Glutamatergic neuron (in vitro differentiated cells): ENCODE results near the gene KCNB1. TPM values are rescaled to one million over a fixed set of nuclear protein-coding genes. Genes with fewer than 3 reads are reported as not detected.

ENCODE experiments used
- DNase-seq: peaks from one replicate; pipeline ENCODE4 v3.0.0; 2022
- H3K27ac Mint-ChIP-seq: one replicate; pipeline ENCODE4 v1.8.0; 2020; ENCODE audit warnings: mild to moderate bottlenecking, mixed read lengths, inconsistent platforms; ENCODE audit not compliant: unreplicated experiment
- H3K27me3 Mint-ChIP-seq: one replicate; pipeline ENCODE4 v1.8.0; 2020; ENCODE audit warnings: mild to moderate bottlenecking, moderate library complexity, mixed read lengths, inconsistent platforms; ENCODE audit not compliant: unreplicated experiment
- H3K36me3 Mint-ChIP-seq: one replicate; pipeline ENCODE4 v1.8.0; 2020; ENCODE audit warnings: mild to moderate bottlenecking, mixed read lengths, inconsistent platforms; ENCODE audit not compliant: unreplicated experiment
- H3K4me1 Mint-ChIP-seq: one replicate; pipeline ENCODE4 v1.8.0; 2020; ENCODE audit warnings: mild to moderate bottlenecking, low read depth, mixed read lengths, inconsistent platforms; ENCODE audit not compliant: unreplicated experiment
- H3K4me3 Mint-ChIP-seq: one replicate; pipeline ENCODE4 v1.8.0; 2020; ENCODE audit warnings: mild to moderate bottlenecking, mixed read lengths, inconsistent platforms; ENCODE audit not compliant: unreplicated experiment
- H3K9me3 Mint-ChIP-seq: one replicate; pipeline ENCODE4 v1.8.0; 2020; ENCODE audit warnings: mild to moderate bottlenecking, moderate library complexity, mixed read lengths, inconsistent platforms; ENCODE audit not compliant: unreplicated experiment
- total RNA-seq: library from RNA; stranded (reverse); fragmentation: NEBNext Ultra II Directional; extraction: Animal tissue kit (Norgen Biotek cat#: 25700); gene quantifications from one replicate; pipeline ENCODE4 v1.2.1, GENCODE V29; 2021; ENCODE audit not compliant: unreplicated experiment
- TF ChIP-seq, protein P1 (sequence below): fragments of 200-600 bp; sonication (generic); IDR thresholded peaks from one replicate; pipeline ENCODE4 v1.5.0; 2021; ENCODE audit not compliant: partially characterized antibody, unreplicated experiment

Gene KCNB1
- total RNA-seq, 1 donor from 2014 or later = 3.1 TPM

DNA sequence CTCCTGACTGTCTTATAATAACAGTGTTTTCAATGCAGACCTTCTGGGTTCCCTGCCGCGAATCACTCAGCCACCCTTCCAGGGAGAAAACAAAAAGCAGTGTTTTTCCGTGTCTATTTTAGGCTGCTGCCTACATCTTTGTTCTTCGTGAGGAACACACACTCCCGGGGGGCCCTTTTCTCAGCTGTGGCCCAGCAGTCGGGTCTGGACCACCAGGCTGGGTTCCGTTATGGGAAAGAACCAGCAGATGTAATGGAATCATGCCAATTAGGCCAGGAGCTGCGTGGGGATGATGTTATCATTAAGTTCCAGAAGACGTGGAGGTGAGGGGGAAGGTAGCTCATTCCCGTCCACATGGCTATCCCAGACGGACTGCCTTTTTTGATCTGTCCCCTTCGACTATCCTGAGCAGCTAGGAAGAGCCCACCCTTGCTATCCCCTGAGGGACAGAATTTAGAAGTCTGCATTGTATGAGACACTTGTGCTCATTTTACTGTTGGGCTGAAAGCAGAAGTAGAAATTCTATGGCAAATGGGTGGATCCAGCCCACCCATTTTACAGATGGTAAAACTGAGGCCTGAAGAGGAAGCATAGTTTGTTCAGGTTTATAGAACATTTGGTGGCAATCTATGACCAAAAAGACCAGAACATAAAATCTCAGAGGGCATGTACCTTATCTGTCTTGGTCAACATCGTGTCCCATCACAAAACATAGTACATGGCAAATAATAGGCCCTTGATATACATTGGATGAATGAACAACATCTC is 54.5 kb downstream of the KCNB1 start:
- Mint-ChIP-seq H3K9me3 (peaks cover 2% of the 10 kb centered on the region), H3K36me3 (peaks cover 3% of the 10 kb centered on the region), H3K4me3 (no peak overlapping the region), H3K27me3 (peaks cover 13% of the 10 kb centered on the region), H3K27ac (no peak overlapping the region), H3K4me1 (peaks cover 2% of the 10 kb centered on the region)
- no peak for DNase-seq
- TF ChIP-seq, protein P1, sequence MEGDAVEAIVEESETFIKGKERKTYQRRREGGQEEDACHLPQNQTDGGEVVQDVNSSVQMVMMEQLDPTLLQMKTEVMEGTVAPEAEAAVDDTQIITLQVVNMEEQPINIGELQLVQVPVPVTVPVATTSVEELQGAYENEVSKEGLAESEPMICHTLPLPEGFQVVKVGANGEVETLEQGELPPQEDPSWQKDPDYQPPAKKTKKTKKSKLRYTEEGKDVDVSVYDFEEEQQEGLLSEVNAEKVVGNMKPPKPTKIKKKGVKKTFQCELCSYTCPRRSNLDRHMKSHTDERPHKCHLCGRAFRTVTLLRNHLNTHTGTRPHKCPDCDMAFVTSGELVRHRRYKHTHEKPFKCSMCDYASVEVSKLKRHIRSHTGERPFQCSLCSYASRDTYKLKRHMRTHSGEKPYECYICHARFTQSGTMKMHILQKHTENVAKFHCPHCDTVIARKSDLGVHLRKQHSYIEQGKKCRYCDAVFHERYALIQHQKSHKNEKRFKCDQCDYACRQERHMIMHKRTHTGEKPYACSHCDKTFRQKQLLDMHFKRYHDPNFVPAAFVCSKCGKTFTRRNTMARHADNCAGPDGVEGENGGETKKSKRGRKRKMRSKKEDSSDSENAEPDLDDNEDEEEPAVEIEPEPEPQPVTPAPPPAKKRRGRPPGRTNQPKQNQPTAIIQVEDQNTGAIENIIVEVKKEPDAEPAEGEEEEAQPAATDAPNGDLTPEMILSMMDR = no peak

- peaks cover 3% of the 10 kb centered on the region for H3K36me3 Mint-ChIP-seq
- TF ChIP-seq, protein P1 = no peak
- no peak overlapping the region for H3K27ac Mint-ChIP-seq
- H3K4me1 Mint-ChIP-seq = no peaks in the 10 kb centered on the region
- DNase-seq = no peak
- peaks cover 13% of the 10 kb centered on the region for H3K27me3 Mint-ChIP-seq
- peaks cover 2% of the 10 kb centered on the region for H3K9me3 Mint-ChIP-seq
- H3K4me3 Mint-ChIP-seq = no peak overlapping the region
Observed at GRCh38 chr20:49426873-49427272, 55.6 kb downstream of the KCNB1 start.

- no peaks in the 10 kb centered on the region for H3K4me1 Mint-ChIP-seq
- no peak overlapping the region for H3K27ac Mint-ChIP-seq
- peaks cover 2% of the 10 kb centered on the region for H3K9me3 Mint-ChIP-seq
- H3K36me3 Mint-ChIP-seq = peaks cover 3% of the 10 kb centered on the region
- H3K27me3 Mint-ChIP-seq = peaks cover 13% of the 10 kb centered on the region
- TF ChIP-seq, protein P1 = no peak
- H3K4me3 Mint-ChIP-seq = no peak overlapping the region
- no peak for DNase-seq
Observed at GRCh38 chr20:49426395-49426794, 56.1 kb downstream of the KCNB1 start.

GRCh38 chr20:49424536-49424935 is 57.9 kb downstream of the KCNB1 start:
- H3K4me1 Mint-ChIP-seq = no peaks in the 10 kb centered on the region
- peaks cover 9% of the 10 kb centered on the region for H3K27me3 Mint-ChIP-seq
- TF ChIP-seq, protein P1 = no peak
- H3K36me3 Mint-ChIP-seq = no peaks in the 10 kb centered on the region
- peaks cover 2% of the 10 kb centered on the region for H3K9me3 Mint-ChIP-seq
- H3K4me3 Mint-ChIP-seq = no peak overlapping the region
- DNase-seq = peak; percentile 55
- H3K27ac Mint-ChIP-seq = peak overlapping the region; percentile 56

- Mint-ChIP-seq H3K27me3 (peaks cover 4% of the 10 kb centered on the region), H3K4me3 (no peak overlapping the region), H3K4me1 (no peaks in the 10 kb centered on the region), H3K27ac (no peak overlapping the region), H3K9me3 (no peaks in the 10 kb centered on the region), H3K36me3 (no peaks in the 10 kb centered on the region)
- TF ChIP-seq, protein P1 = no peak
- DNase-seq = no peak
Observed at GRCh38 chr20:49422161-49422560, 60.3 kb downstream of the KCNB1 start.
